IPS-18c (cell line): Measurements from ENCODE around the gene ADAMTS15.
"Not testable (repeated sequence)": the region's sequence is repeated elsewhere in the genome, so short reads cannot be mapped to it uniquely, and the experiment has no call there.

Experiments
- H3K4me3 ChIP-seq: 2 replicates; pipeline ENCODE4 v1.7.0; 2013; ENCODE audit warnings: low read depth, mild to moderate bottlenecking, low read length, moderate library complexity; ENCODE audit not compliant: insufficient read depth
- H3K9me3 ChIP-seq: one replicate; pipeline ENCODE4 v1.6.1; 2013; ENCODE audit warnings: mild to moderate bottlenecking, low read length, moderate library complexity; ENCODE audit not compliant: control insufficient read depth, insufficient read depth

Gene ADAMTS15

GRCh38 chr11:130427581-130428315 lies 20.7 kb upstream of the ADAMTS15 start:
- H3K4me3 ChIP-seq: peak overlapping the region; percentile 51
- no peaks in the 10 kb centered on the region for H3K9me3 ChIP-seq

- Histone ChIP-seq H3K9me3 (no peaks in the 10 kb centered on the region), H3K4me3 (peak within 1 kb of the TSS; percentile 51)
Measured at GRCh38 chr11:130428316-130429119, 19.9 kb upstream of the ADAMTS15 start, which contains the start of gene ADAMTS8. Gene ADAMTS8 (minus strand): TSS chr11:130428609. CDS start chr11:130428286, 323 bp downstream.

GRCh38 chr11:130429120-130429681 lies 19.2 kb upstream of the ADAMTS15 start:
- Histone ChIP-seq H3K4me3 (no peak overlapping the region), H3K9me3 (no peaks in the 10 kb centered on the region)

GRCh38 chr11:130429983-130430382 lies 18.5 kb upstream of the ADAMTS15 start:
- H3K9me3 ChIP-seq: no peaks in the 10 kb centered on the region
- H3K4me3 ChIP-seq: no peak overlapping the region

GRCh38 chr11:130431331-130431773 lies 17.1 kb upstream of the ADAMTS15 start:
- H3K4me3 ChIP-seq: no peak overlapping the region

GRCh38 chr11:130431801-130432200 lies 16.6 kb upstream of the ADAMTS15 start:
- H3K9me3 ChIP-seq: no peaks in the 10 kb centered on the region
- H3K4me3 ChIP-seq: no peak overlapping the region

More at GRCh38 chr11:130431331-130431773, 17.1 kb upstream of the ADAMTS15 start:
- no peaks in the 10 kb centered on the region for H3K9me3 ChIP-seq

GRCh38 chr11:130433357-130433756 lies 15.1 kb upstream of the ADAMTS15 start:
- no peaks in the 10 kb centered on the region for H3K9me3 ChIP-seq
- no peak overlapping the region for H3K4me3 ChIP-seq

GRCh38 chr11:130434521-130435223 lies 13.8 kb upstream of the ADAMTS15 start:
- no peaks in the 10 kb centered on the region for H3K9me3 ChIP-seq
- peak overlapping the region; percentile 76 for H3K4me3 ChIP-seq

GRCh38 chr11:130435671-130436070 lies 12.8 kb upstream of the ADAMTS15 start:
- H3K9me3 ChIP-seq: no peaks in the 10 kb centered on the region
- no peak overlapping the region for H3K4me3 ChIP-seq

- H3K4me3 ChIP-seq: no peak overlapping the region
- no peaks in the 10 kb centered on the region for H3K9me3 ChIP-seq
Measured at GRCh38 chr11:130436171-130436570, 12.3 kb upstream of the ADAMTS15 start.

GRCh38 chr11:130437848-130438247 lies 10.6 kb upstream of the ADAMTS15 start:
- no peak overlapping the region for H3K4me3 ChIP-seq
- no peaks in the 10 kb centered on the region for H3K9me3 ChIP-seq

- H3K9me3 ChIP-seq, H3K4me3 ChIP-seq: not testable (repeated sequence)
Measured at GRCh38 chr11:130438401-130439159, 9.9 kb upstream of the ADAMTS15 start.

GRCh38 chr11:130439160-130439519 lies 9.3 kb upstream of the ADAMTS15 start:
- H3K9me3 ChIP-seq: no peaks in the 10 kb centered on the region
- no peak overlapping the region for H3K4me3 ChIP-seq

- Histone ChIP-seq H3K9me3 (no peaks in the 10 kb centered on the region), H3K4me3 (no peak overlapping the region)
Measured at GRCh38 chr11:130439876-130440275, 8.6 kb upstream of the ADAMTS15 start.

- no peaks in the 10 kb centered on the region for H3K9me3 ChIP-seq
- no peak overlapping the region for H3K4me3 ChIP-seq
Measured at GRCh38 chr11:130441719-130442118, 6.7 kb upstream of the ADAMTS15 start.

GRCh38 chr11:130442737-130443136 lies 5.7 kb upstream of the ADAMTS15 start:
- H3K4me3 ChIP-seq: no peak overlapping the region
- no peaks in the 10 kb centered on the region for H3K9me3 ChIP-seq

GRCh38 chr11:130445788-130446187 lies 2.7 kb upstream of the ADAMTS15 start:
- H3K9me3 ChIP-seq: no peaks in the 10 kb centered on the region
- no peak overlapping the region for H3K4me3 ChIP-seq
